Right cardiac atrium (tissue), 5 donors: ENCODE measurements around the gene PRIMPOL. TPM values are rescaled to one million over a fixed set of nuclear protein-coding genes. Genes with fewer than 3 reads are reported as not detected.
A peak's percentile ranks its signal among the peaks of the same experiment; 100 is the strongest.
"Not testable (repeated sequence)": the region's sequence is repeated elsewhere in the genome, so short reads cannot be mapped to it uniquely, and the experiment has no call there.

Experiments
- ATAC-seq, 2 donors: fragments of 200-7000 bp; cut with Tn5 transposase; one replicate each; pipeline versions ENCODE4 v1.8.0 to v1.9.1; 2020; ENCODE audit warnings: moderate library complexity in 2 of 2, mild to moderate bottlenecking in 1 of 2
- DNase-seq, 3 donors: peaks; one replicate each; pipeline ENCODE4 v3.0.0-alpha.2; 2020
- H3K27ac ChIP-seq: one replicate; pipeline ENCODE4 v1.5.1; 2013; ENCODE audit warnings: mild to moderate bottlenecking, low read length, control low read depth, moderate library complexity
- H3K27me3 ChIP-seq: one replicate; pipeline ENCODE4 v1.6.1; 2013; ENCODE audit not compliant: control insufficient read depth, insufficient read depth
- H3K4me1 ChIP-seq: one replicate; pipeline ENCODE4 v1.6.1; 2013; ENCODE audit warnings: low read length; ENCODE audit not compliant: control insufficient read depth, insufficient read depth
- H3K4me3 ChIP-seq: one replicate; pipeline ENCODE4 v1.5.1; 2013; ENCODE audit warnings: low read length, control low read depth
- H3K9me3 ChIP-seq: one replicate; pipeline ENCODE4 v1.6.1; 2013; ENCODE audit warnings: low read length; ENCODE audit not compliant: control insufficient read depth
- WGBS: extraction: QIAGEN DNeasy Blood & Tissue Kit; methylation state at CpG from one replicate; pipeline ENCODE4 v1.1.7; 2013; 5-methylcytosine and 5-hydroxymethylcytosine counted together
- intact Hi-C, 4 donors: fragments of 100-400 bp; cut with DNase I; formaldehyde crosslinking; loops; one replicate each; pipeline versions ENCODE4 v1.11.0 to v1.14.0; 2022 to 2023
- polyA plus RNA-seq: library from polyadenylated mRNA; stranded (reverse); fragments of 200-250 nt; gene quantifications from one replicate; pipeline ENCODE4 v1.2.3, GENCODE V29; 2013
- total RNA-seq, 4 donors: library from RNA; stranded (reverse); fragmentation: NEBNext Ultra II Directional; extraction: Animal tissue kit (Norgen Biotek cat#: 25700); gene quantifications; one replicate each; pipeline ENCODE4 v1.2.1, GENCODE V29; 2021
- donor health status: healthy with polysubstance abuse.
- donor health status: DM: no; HTN: yes; CAD: no.
- donor health status: DM: no; HTN: no; CAD: no.
- donor health status: DM: no; HTN: yes; CAD: no; lungs with severe emphysema.
- donor health status: DM: yes; HTN: yes; CAD: no.

PRIMPOL gene
- total and polyA plus RNA-seq, 5 donors: 8.9 to 14.3 (median 11.8) TPM

DNA sequence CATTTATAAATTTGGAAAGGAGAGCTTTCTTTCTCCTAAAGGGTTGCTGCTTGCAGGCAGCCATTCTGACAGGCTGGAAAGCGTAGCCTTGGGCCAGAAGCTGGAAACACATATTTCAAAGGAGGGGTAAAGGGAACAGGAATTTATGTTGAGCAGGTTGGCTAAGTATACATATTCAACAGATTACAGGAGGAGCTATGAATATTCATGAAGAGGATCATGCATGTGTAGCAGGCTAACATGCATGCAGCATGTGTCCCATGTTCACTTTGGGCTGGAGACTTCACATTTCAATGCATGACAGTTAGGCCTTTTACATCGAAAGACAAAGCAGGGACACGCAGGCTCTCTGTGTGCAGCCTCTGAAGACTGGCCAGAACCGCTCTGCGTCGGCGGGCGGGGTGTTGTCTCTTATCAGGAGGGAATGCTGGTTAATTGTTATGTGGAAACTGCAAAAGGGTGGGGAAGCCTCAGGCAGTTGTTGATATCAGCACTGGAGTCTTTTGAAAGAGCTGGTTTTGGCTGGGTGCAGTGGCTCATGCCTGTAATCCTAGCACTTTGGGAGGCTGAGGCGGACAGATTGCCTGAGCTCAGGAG, 31.8 kb upstream of the PRIMPOL start:
- Histone ChIP-seq H3K27ac (no peak overlapping the region), H3K4me3 (no peak overlapping the region), H3K27me3 (no peaks in the 10 kb centered on the region), H3K9me3 (peaks cover 1% of the 10 kb centered on the region), H3K4me1 (peaks cover 2% of the 10 kb centered on the region)
- 53% methylated on average over 9 of the region's 9 CpGs for WGBS
- peak; percentile 45 to 63 (median 62) for DNase-seq
- intact Hi-C loops: no loop called here
- ATAC-seq: peak; percentile 72 to 93

DNA sequence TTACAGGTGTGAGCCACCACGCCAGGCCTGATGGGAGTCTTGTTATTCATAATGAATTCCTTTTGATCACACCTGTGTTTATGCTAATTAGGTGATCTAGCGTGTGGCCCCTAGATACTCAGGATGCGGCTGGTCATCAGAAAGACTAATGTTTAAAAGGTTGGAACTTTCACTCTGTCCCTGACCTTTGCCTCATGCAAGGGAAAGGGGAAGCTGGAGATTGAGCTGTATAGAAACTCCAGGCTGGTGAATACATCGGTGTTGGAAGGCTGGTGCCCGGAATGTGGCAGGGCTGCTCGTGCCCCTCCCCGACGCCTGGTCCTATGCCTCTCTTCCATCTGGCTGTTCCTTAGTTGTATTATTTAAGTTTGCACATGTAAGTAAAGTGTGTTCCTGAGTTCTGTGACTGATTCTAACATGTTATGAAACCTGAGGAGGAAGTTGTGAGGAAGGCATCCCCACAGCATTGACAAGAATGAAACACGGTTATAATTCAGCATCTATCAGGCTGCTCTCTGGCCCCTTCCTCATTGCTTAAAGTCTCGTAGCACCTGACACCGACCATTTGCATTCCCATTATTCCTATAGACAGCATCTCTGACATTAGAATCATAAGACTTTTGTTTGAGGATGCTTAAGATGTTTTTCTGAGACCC, 29.2 kb upstream of the PRIMPOL start:
- WGBS: 92% methylated on average over 11 of the region's 11 CpGs
- intact Hi-C loops: no loop called here
- ATAC-seq (no peak), DNase-seq (no peak)
- H3K27ac ChIP-seq: no peak overlapping the region
- no peaks in the 10 kb centered on the region for H3K27me3 ChIP-seq
- no peaks in the 10 kb centered on the region for H3K9me3 ChIP-seq
- H3K4me3 ChIP-seq: no peak overlapping the region
- H3K4me1 ChIP-seq: peaks cover 2% of the 10 kb centered on the region

DNA sequence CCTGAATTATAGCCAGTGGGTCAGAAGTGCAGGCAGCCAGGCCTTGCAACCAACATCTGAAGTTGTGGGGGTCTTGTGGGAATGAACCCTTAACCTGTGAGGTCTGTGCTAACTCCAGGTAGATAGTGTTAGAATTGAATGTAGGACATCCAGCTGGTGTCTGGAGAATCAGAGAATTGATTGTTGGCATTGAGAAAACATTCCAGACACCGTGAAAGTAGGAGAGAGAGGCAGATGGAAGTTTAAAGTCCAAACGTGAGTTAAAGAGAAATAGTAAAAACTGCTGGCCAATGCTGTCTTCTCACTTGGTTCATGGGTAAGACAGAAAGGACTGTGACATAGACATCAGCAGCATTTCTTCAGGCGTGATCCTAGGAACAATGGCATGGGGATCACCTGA, 28.0 kb upstream of the PRIMPOL start:
- no peak overlapping the region for H3K27ac ChIP-seq

DNA sequence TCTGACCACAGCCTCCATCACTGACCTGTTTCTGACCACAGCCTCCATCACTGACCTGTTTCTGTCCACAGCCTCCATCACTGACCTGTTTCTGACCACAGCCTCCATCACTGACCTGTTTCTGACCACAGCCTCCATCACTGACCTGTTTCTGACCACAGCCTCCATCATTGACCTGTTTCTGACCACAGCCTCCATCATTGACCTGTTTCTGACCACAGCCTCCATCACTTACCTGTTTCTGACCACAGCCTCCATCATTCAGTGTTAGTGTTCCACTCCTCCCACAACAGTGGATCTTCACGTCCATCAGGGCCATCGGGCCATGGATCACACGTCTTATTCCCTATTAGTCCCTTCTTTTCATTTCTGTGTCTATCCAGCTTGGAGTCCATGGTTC, 25.0 kb upstream of the PRIMPOL start:
- WGBS: 100% methylated on average over 3 of the region's 3 CpGs
- H3K27me3 ChIP-seq, H3K9me3 ChIP-seq, intact Hi-C loops, ATAC-seq, DNase-seq, H3K4me3 ChIP-seq, H3K4me1 ChIP-seq, H3K27ac ChIP-seq: not testable (repeated sequence)

More for the DNA sequence above, 28.0 kb upstream of the PRIMPOL start:
- H3K9me3 ChIP-seq: no peaks in the 10 kb centered on the region
- WGBS: 85% methylated on average over 3 of the region's 3 CpGs
- intact Hi-C loops: no loop called here
- no peaks in the 10 kb centered on the region for H3K27me3 ChIP-seq
- H3K4me1 ChIP-seq: peaks cover 2% of the 10 kb centered on the region
- no peak for DNase-seq
- ATAC-seq: no peak
- H3K4me3 ChIP-seq: no peak overlapping the region

DNA sequence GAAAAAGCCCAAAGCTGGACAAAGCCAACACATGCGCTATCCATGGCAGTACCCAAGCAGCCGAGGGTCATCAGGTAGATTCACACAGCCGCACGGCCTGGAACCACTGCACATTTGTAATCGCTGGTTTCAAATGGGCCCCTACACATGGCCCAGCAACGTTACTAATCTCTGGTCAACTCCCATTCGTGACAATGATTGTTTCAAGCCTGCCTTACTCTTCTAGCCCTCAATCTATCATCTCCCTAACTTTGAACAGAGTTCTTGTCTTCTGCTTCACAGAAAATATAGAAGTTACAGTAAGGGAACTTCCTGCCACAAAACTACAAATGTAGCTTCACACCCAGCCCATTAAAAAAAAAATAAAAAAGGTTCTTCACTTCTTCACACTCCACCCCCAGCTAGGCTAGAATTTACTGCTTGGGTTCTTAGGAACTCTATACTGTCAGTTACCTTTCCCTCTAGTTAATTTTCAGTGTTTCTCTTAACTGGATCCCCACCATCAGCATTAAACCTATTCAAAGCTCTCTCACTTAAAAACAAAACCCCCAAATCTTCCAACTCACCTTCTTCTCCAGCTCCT, 24.5 kb upstream of the PRIMPOL start:
- H3K9me3 ChIP-seq: no peaks in the 10 kb centered on the region
- H3K27ac ChIP-seq: no peak overlapping the region
- H3K27me3 ChIP-seq: no peaks in the 10 kb centered on the region
- ATAC-seq: no peak
- intact Hi-C loops: no loop called here
- DNase-seq: no peak
- no peaks in the 10 kb centered on the region for H3K4me1 ChIP-seq
- 86% methylated on average over 7 of the region's 7 CpGs for WGBS
- no peak overlapping the region for H3K4me3 ChIP-seq

DNA sequence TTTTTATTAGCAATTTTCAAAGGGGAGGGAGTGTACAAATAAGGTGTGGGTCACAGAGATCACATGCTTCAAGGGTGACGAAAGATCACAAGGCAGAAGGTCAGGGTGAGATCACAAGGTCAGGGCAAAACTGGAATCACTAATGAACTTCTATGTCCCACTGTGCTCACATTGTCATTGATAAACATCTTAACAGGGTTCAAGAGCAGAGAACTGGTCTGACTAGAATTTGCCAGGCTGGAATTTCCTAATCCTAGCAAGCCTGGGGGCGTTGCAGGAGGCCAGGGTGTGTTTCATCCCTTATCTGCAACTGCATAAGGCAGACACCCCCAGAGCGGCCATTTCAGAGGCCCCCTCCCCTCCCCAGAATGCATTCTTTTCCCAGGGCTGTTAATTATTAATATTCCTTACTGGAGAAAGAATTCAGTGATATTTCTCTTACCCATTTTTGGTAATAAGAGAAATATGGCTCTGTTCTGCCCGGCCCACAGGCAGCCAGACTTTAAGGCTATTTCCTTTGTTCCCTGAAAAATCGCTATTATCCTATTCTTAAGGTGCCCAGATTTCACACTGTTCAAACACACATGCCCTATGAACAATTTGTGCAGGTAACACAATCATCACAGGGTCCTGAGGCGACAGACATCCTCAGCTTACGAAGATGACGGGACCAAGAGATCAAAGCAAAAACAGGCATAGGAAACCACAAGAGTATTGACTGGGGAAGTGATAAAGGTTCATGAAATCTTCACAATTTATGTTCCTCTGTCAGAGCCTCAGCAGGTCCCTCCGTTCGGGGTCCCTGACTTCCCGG, 23.5 kb upstream of the PRIMPOL start:
- DNase-seq, H3K27ac ChIP-seq, H3K4me3 ChIP-seq, H3K9me3 ChIP-seq, H3K27me3 ChIP-seq, intact Hi-C loops, H3K4me1 ChIP-seq, ATAC-seq: not testable (repeated sequence)
- WGBS: 93% methylated on average over 11 of the region's 11 CpGs

DNA sequence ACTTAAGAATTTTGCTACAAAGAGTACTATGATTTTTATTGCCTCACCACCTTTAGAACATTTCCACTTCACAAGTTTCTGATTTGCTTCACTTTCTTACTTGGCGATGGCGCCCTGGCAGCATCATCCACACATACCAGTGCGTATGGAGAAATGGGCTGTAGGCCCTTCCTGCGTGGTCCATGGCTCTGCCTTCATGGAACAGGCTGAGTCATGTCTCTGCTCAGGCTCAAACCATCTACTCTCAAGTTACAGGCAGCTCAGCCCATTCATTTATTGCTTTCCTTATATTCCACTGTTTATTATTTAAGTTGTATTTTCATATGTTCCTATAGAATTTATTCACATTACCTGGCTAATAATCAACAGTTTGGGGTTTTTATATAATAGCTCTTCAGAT, 21.4 kb upstream of the PRIMPOL start:
- no peaks in the 10 kb centered on the region for H3K9me3 ChIP-seq
- no peaks in the 10 kb centered on the region for H3K4me1 ChIP-seq
- DNase-seq: no peak
- WGBS: 97% methylated on average over 4 of the region's 4 CpGs
- no peaks in the 10 kb centered on the region for H3K27me3 ChIP-seq
- intact Hi-C loops: no loop called here
- no peak overlapping the region for H3K27ac ChIP-seq
- no peak overlapping the region for H3K4me3 ChIP-seq
- no peak for ATAC-seq

DNA sequence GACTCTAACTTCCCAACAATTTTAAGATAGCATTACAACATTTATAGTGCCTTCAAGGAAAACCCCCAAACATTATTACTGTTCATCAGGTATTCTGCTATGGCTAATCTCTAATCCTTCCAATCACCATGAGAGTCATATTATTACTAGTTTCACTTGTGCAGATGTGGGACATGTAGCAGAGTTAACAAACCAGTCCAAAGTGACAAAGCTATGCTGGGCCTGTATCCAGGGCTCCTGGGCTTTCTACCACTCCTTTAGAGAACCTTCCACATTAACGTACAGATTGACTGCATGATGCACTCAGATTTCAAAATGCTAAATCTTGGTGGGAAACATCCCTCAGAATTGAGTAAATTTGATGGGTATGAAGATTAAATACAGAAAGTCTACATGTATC, 16.7 kb upstream of the PRIMPOL start:
- H3K27ac ChIP-seq: no peak overlapping the region
- intact Hi-C loops: no loop called here
- no peaks in the 10 kb centered on the region for H3K4me1 ChIP-seq
- H3K4me3 ChIP-seq: no peak overlapping the region
- H3K27me3 ChIP-seq: no peaks in the 10 kb centered on the region
- ATAC-seq (no peak), DNase-seq (no peak)
- WGBS: 80% methylated on average over 1 of the region's 1 CpG
- no peaks in the 10 kb centered on the region for H3K9me3 ChIP-seq

DNA sequence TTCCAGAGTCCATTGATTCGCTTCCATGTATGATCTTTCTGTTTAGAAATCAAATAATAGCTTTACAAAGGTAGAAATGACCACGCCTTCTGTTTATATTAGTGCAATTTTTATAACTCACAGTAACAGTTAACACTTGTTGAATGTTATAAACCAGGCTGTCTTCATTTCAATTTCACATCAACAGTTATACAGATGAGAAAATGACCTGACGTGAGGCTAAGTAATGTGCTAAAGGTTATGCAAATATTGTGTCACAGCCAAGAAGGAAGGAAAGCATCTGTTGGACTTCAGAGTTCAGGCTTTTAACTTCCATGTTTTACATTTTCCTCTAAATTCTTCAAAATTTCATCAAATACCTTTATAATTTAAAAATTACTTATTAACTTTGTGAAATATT, 14.2 kb upstream of the PRIMPOL start:
- peaks cover 3% of the 10 kb centered on the region for H3K4me1 ChIP-seq
- H3K27me3 ChIP-seq: no peaks in the 10 kb centered on the region
- no peak overlapping the region for H3K4me3 ChIP-seq
- no peak for DNase-seq
- intact Hi-C loops: no loop called here
- H3K9me3 ChIP-seq: no peaks in the 10 kb centered on the region
- WGBS: 60% methylated on average over 3 of the region's 3 CpGs
- no peak for ATAC-seq
- no peak overlapping the region for H3K27ac ChIP-seq

DNA sequence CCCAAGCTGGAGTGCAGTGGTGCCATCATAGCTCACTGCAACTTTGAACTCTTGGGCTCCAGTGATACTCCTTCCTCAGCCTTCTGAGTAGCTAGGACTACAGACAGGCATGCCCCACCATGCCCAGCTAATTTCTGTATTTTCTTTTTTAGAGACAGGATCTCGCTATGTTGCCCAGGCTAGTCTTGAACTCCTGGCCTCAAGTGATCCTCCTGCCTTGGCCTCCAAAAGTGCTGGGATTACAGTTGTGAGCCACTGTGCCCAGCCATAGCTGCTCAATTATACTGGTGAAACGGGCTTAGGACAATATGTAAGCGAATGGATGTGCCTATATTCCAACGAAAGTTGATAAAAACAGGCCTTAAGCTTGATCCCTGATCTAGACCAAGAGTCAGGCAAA, 13.4 kb upstream of the PRIMPOL start:
- DNase-seq: no peak
- H3K27ac ChIP-seq: no peak overlapping the region
- 97% methylated on average over 4 of the region's 4 CpGs for WGBS

DNA sequence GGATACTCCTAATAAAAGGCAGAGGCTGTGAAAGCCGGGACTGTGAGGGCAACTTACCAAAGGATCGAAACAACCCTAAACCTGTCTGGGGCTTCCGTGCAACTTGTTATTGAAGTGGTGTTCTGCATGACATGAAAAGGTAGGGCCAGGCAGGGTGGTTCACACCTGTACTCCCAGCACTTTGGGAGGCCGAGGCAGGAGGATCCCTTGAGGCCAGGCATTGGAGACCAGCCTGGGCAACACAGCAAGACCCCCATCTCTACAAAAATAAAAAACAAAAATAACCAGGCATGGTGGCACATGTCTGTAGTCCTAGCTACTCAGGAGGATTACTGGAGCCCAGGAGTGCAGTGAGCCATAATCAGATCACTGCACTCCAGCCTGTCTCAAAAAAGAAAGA, 12.6 kb upstream of the PRIMPOL start:
- Histone ChIP-seq H3K4me1 (peaks cover 3% of the 10 kb centered on the region), H3K27me3 (no peaks in the 10 kb centered on the region), H3K27ac (no peak overlapping the region), H3K9me3 (no peaks in the 10 kb centered on the region), H3K4me3 (no peak overlapping the region)
- intact Hi-C loops: no loop called here
- 98% methylated on average over 4 of the region's 4 CpGs for WGBS
- ATAC-seq (no peak), DNase-seq (no peak)

More for the DNA sequence above, 13.4 kb upstream of the PRIMPOL start:
- H3K27me3 ChIP-seq: no peaks in the 10 kb centered on the region
- ATAC-seq: no peak
- intact Hi-C loops: no loop called here
- no peaks in the 10 kb centered on the region for H3K9me3 ChIP-seq
- no peak overlapping the region for H3K4me3 ChIP-seq
- peaks cover 3% of the 10 kb centered on the region for H3K4me1 ChIP-seq
